ENCODE data around the gene HLA-DOB. TPM values are rescaled to one million over a fixed set of nuclear protein-coding genes. Genes with fewer than 3 reads are reported as not detected.

The HLA-DOB gene
- total and polyA plus RNA-seq, 11 donors = 0.25 to 2.7 (median 0.60) TPM; not detected in 2

DNA sequence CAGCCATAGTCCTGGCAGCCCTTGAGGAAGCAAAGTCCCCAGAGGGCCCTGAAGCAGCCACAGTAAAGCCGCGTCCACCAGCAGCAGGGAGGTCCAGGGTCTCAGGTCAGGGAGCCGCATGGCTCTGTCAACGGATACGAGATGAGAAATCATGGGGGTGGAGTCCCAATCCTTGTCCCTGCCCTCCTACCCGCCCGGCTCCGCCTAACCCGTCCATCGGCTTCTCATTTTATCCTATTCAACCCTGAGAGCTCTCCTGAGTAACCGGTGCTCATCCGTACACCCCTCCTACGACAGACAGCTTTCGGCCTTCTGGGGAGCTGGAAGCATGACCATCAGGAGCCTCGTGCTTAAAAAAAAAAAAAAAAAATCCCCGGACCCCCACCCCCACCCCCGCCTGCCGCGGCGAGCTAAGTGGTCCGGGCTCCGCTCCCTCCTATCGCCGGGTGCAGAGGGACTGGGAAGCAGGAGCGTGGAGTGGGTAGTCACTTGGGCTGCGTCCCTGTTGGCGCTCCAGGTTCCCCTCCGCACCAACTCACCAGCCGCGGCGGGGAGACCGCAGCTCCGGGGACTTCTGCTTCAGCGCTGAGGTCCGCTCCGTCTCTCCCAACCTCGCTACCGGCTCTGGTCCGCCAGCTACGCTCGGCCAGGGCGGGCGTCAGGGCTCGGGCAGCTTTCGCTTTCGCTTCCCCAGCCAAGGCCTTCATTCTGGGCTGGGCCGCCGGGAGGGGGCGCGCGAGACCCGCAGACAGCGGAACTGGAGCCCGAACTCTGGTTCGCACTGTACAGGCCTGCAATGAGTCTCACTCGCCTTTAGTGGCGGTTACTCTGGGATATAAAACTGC, 21.5 kb upstream of the HLA-DOB start, which contains the start of gene TAP2:
TSS of gene TAP2 (minus strand) at position 626 of the 845 bp plus-strand sequence. CDS start at position 120, 506 bp downstream.
- peaks cover 0 to 72% (median 51%) of the 10 kb centered on the region in 9 donors for H3K36me3 ChIP-seq
- ATAC-seq (peak; percentile 95 to 97 (median 96)), DNase-seq (peak; percentile 95 to 98 (median 96))
- TF ChIP-seq POLR2A (IDR thresholded peaks at IDR 0.05) (peak in 1 of 2 donors; percentile 35), CTCF (IDR thresholded peaks at IDR 0.05) (peak; percentile 92 to 99 (median 97))
- no peaks in the 10 kb centered on the region for H3K27me3 ChIP-seq
- intact Hi-C loops (cut with DNase I) = loop anchor here in 8 of 10 donors (1.0 to 5.0 kb wide), 8 partner anchors 14 to 34 kb away; partner anchors contain the start of genes PSMB9 (in 5 of the 8) and TAP1 (in 2 of the 8)
- H3K27ac ChIP-seq = peak within 1 kb of the TSS; percentile 69 to 100 (median 96)
- peaks cover 0 to 60% (median 19%) of the 10 kb centered on the region in 12 donors for H3K4me1 ChIP-seq
- 0 to 1% (median 1%) methylated on average over 30 to 57 of the region's 57 CpGs for WGBS, 4 donors
- no peaks in the 10 kb centered on the region for H3K9me3 ChIP-seq
- peak within 1 kb of the TSS; percentile 60 to 96 (median 78) for H3K4me3 ChIP-seq

DNA sequence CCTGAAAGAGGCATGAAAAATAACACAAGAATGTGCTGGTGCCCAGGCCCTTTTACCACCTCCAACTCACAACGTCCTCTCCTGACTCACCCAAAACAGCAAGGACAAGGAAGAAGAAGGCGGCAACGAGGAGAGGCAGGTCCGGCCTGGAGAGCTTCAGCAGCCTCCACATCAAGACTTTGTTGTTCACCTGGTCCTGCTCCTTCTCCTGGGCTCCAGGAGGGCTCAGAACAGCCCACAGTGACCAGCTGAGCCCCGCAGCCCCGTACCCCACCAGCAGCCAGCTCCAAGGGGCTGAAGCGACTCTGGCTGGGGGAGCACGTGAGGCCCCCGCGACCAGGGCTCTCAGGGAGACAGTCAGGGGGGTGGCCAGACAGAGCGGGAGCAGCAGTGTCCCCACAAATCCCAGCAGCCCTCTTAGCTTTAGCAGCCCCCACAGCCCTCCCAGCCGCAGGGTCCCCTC, 20.9 kb upstream of the HLA-DOB start:
- Histone ChIP-seq H3K27ac (peak overlapping the region; percentile 69 to 100 (median 96)), H3K36me3 (peaks cover 0 to 76% (median 51%) of the 10 kb centered on the region in 9 donors), H3K4me1 (peaks cover 0 to 59% (median 16%) of the 10 kb centered on the region in 12 donors), H3K9me3 (no peaks in the 10 kb centered on the region), H3K27me3 (no peaks in the 10 kb centered on the region), H3K4me3 (peak overlapping the region; percentile 60 to 96 (median 78))
- ATAC-seq (no peak), DNase-seq (no peak)
- TF ChIP-seq POLR2A (IDR thresholded peaks at IDR 0.05) (no peak), CTCF (IDR thresholded peaks at IDR 0.05) (no peak)
- intact Hi-C loops (cut with DNase I) = loop anchor here in 8 of 10 donors (1.0 to 5.0 kb wide), 8 partner anchors 15 to 35 kb away; partner anchors contain the start of genes PSMB9 (in 5 of the 8) and TAP1 (in 2 of the 8)
- 23 to 67% (median 42%) methylated on average over 4 to 12 of the region's 12 CpGs for WGBS, 4 donors

- 92 to 96% (median 94%) methylated on average over 2 of the region's 2 CpGs for WGBS, 4 donors
- peak overlapping the region in 1 of 12 donors; percentile 69 for H3K4me3 ChIP-seq
- H3K27me3 ChIP-seq = no peaks in the 10 kb centered on the region
- H3K9me3 ChIP-seq = no peaks in the 10 kb centered on the region
- ATAC-seq = no peak
- intact Hi-C loops (cut with DNase I) = loop anchor here in 2 of 10 donors (5.0 kb wide), 1 partner anchor 35 kb away; no protein-coding TSS in a partner anchor
- H3K27ac ChIP-seq = no peak overlapping the region
- TF ChIP-seq POLR2A (IDR thresholded peaks at IDR 0.05) (no peak), CTCF (IDR thresholded peaks at IDR 0.05) (no peak)
- H3K36me3 ChIP-seq = peaks cover 0 to 76% (median 48%) of the 10 kb centered on the region in 9 donors
- H3K4me1 ChIP-seq = peaks cover 0 to 52% (median 12%) of the 10 kb centered on the region in 12 donors
- no peak for DNase-seq
Measured at GRCh38 chr6:32836873-32837272, 20.1 kb upstream of the HLA-DOB start.

Measured in heart left ventricle (tissue), 16 donors.